Measurements from ENCODE around the gene LMO1.

DNA sequence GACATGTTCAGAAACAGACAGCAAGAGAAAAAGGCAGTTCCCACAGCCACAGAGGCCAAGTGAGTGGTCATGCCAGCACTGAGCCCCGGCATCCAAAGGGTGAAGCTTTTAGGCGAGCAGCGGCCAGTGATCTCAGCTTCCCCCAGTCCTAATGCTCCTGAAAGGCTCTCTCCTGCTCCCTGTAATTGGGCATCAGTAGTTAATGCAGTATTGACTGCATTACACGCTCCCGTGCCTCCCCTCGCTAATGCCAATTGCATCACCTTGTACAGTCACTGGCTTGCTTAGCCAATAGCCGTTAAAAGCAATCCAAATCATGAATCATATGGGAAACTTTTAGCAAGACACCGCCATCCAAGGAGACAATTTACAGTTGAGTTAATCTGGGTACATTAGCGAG is 4.9 kb downstream of the LMO1 start:
- TF ChIP-seq CTCF (IDR thresholded peaks at IDR 0.05): no peak
- TF ChIP-seq POLR2A (IDR thresholded peaks at IDR 0.05): no peak

Data from heart left ventricle (tissue), 13 donors.